GM18873 (cell line): ENCODE measurements around the gene ATXN7L3.
"Not testable (repeated sequence)": the region's sequence is repeated elsewhere in the genome, so short reads cannot be mapped to it uniquely, and the experiment has no call there.

Experiments used
- ATAC-seq: cut with Tn5 transposase; IDR thresholded peaks from one replicate; pipeline ENCODE4 v1.9.1; 2021; ENCODE audit warnings: mild to moderate bottlenecking, moderate library complexity, moderate number of reproducible peaks; ENCODE audit not compliant: unreplicated experiment, low FRiP score

The ATXN7L3 gene

GRCh38 chr17:44199553-44200477, at the start of gene ATXN7L3:
ATXN7L3 (minus strand) TSS chr17:44199884; CDS start chr17:44198070, 1,814 bp downstream.
- peak; percentile 65 for ATAC-seq

- no peak for ATAC-seq
Observed at GRCh38 chr17:44247876-44248736, 48.4 kb upstream of the ATXN7L3 start.

- no peak for ATAC-seq
Observed at GRCh38 chr17:44247440-44247841, 47.8 kb upstream of the ATXN7L3 start.

DNA sequence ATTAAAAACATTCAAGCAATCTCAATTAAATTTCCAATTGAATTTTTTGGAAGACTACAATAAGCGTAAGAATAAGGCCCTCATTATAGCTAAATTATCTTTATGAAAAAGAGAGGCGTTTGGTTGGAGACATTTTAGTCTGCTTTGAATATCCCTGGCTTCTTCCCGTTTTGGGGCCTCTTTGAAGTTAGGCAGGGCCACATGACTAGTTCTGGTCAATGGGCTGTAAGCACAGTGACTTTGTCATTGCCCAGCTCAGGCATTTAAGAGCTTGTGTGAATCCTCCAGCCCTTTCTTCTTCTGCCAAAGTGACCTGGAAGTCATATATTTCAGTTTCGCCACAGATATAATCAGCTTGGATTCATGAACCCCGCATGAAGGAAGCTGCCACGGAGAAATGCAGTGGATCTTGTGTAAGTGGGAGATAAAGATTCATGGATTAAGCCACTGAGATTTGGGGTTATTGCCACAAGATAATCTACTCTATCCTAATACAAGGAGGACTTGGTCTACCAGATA, 41.5 kb upstream of the ATXN7L3 start:
- ATAC-seq: no peak

DNA sequence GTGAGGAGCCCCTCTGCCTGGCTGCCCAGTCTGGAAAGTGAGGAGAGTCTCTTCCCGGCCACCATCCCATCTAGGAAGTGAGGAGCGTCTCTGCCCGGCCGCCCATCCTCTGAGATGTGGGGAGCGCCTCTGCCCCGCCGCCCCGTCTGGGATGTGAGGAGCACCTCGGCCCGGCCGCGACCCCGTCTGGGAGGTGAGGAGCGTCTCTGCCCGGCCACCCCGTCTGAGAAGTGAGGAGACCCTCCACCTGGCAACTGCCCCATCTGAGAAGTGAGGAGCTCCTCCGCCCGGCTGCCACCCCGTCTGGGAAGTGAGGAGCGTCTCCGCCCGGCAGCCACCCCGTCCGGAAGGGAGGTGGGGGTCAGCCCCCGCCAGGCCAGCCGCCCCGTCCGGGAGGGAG, 38.2 kb upstream of the ATXN7L3 start:
- not testable (repeated sequence) for ATAC-seq

DNA sequence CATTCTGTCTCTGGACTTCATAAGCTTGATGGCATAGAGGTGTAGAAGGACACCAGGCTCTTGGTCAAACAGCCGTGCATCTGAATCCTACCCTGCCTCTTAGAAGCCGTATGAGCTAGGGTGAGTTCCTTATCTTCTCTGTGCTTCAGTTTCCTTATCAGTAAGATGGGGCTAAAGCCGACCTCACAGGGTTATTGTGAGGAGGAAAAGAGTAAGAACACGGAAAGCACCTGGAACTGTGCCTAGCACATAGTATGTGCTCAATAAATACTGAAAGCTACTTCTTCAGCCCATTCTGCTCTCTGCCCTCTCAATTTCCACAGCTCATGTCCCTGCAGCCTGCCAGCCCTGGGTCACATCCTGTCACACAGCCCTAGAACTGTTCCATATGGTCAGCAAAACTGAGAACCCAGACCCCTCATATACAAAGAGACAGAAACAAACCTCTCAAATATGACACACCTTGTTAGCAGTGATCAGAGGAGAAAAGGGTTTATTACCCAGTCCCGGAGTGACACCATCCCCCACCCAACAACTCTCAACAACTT, 36.8 kb upstream of the ATXN7L3 start:
- ATAC-seq: no peak

DNA sequence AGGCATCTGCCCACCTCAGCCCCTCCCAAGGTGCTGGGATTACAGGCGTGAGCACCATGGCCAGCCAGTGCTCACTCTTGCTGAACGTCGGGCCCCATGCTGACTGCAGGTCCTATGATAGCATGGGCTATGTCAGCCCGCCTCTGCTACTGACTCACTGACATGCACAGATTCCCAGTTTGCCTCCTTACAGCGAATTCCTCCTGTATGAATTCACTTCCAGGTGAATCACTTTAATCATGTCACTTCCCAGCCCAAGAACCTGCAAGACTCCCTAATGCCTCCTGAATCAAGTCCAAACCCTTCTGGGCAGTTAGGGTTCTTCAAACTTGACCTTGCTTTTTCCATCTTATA, 35.9 kb upstream of the ATXN7L3 start:
- no peak for ATAC-seq

GRCh38 chr17:44233582-44233981, 33.9 kb upstream of the ATXN7L3 start:
- no peak for ATAC-seq

DNA sequence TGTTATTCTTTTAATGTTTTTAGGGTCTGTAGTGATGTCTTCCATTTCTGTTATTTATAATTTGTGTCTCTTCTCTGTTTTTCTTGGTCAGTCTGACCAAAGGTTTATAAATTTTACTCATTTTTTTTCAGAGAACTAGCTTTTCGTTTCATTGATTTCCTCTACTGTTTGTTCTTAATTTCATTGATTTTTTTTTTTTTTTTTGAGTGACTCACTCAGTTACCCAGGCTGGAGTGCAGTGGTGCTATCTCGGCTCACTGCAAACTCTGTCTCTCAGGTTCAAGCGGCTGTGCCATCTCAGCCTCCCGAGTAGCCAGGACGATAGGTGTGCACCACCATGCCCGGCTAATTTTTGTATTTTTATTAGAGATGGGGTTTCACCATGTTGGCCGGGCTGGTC, 32.4 kb upstream of the ATXN7L3 start:
- no peak for ATAC-seq

DNA sequence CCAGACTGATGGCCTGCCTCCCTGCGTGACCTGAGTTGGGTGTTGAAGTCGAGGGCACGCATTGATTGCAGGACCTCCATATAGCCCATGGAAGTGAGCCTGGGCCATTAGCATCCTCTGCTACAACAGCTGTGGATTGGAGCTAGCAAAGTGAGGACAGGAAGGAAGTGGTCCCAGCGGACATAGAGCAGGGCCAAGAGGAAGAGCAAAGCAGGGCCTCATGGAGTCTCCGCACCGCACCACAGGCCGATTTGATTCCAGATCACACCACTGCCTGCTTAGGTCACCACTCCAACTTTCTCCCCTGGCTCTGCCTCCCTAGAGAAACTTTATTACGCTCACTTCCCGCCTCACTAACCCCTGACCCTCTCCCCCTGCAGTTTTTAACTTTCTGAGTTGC, 30.5 kb upstream of the ATXN7L3 start:
- ATAC-seq: no peak

- ATAC-seq: no peak
Observed at GRCh38 chr17:44229090-44229489, 29.4 kb upstream of the ATXN7L3 start.

DNA sequence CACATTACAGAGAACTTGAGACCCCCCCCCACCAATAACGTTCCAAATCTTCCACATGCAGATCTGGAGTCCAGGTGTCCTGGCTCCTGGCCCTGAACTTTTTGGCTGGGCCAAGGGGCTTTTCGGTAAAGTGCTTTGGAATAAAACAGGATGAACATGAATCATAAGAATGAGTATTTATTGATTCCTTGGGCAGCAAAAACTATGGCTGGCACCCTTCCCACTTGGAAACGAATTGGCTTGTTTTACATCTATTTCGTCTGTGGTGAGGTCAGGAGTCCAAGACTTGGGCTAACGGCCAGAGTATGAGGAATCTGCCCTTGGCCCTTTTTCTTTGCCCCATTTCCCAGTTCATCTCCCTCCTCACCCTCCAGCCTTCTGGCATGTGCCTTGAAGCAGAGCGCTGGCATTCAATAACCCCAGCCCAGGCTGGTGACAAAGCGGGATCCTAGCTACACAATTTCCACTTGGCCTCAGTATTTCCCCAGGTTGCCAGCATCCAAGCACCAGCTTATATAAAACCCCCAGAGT, 23.9 kb upstream of the ATXN7L3 start:
- ATAC-seq: no peak

DNA sequence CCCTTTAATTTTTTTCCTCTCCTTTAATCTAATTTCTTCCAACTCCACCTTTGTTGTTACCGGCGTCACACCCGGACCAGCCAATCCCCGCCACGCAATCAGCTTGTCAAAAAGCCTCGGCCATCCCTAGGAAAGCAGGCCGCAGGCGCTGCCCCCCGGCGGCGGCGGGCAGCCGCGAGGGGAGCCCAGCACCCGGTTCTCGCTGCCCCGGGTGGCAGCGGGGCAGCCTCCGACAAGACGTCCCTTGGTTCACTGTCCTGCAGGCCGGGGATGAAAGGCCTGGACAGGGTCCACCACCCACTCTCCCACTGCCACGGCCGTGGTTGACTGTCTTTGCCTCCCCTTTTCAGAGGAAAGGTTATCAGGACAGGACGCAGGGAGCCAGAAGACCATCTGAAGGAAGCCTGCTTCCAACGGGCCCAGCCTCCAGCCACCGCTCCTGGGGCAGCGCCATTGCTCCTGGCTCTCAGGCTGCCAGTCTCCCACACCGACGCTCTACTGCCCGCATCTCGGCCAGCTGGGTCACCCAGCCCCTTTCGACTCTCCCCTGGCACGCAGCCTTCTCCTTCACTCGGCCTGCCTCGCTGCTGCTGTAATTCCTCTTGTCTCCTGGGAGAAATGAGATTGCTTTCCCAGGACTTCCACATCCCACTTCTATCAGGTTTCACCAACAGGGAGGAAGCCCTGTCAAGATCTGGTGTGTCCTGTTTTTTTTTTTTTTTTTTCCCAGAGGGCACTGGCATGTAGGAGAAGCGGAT, 22.6 kb upstream of the ATXN7L3 start:
- no peak for ATAC-seq

DNA sequence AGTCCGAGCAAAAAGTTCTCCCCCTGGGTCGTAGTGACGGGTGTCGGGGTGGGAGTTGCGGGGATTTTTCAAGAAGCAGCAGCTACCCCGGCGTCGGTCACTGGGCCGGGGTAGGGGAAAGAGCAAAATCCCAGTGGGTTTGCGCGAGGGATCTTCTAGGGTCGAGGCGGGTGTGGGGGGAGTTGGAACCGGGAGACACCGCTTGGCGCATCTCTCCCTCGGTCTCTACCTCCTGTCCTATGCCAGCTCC, 22.1 kb upstream of the ATXN7L3 start:
- ATAC-seq: no peak

- ATAC-seq: no peak
Observed at GRCh38 chr17:44221084-44221861, 21.6 kb upstream of the ATXN7L3 start.

DNA sequence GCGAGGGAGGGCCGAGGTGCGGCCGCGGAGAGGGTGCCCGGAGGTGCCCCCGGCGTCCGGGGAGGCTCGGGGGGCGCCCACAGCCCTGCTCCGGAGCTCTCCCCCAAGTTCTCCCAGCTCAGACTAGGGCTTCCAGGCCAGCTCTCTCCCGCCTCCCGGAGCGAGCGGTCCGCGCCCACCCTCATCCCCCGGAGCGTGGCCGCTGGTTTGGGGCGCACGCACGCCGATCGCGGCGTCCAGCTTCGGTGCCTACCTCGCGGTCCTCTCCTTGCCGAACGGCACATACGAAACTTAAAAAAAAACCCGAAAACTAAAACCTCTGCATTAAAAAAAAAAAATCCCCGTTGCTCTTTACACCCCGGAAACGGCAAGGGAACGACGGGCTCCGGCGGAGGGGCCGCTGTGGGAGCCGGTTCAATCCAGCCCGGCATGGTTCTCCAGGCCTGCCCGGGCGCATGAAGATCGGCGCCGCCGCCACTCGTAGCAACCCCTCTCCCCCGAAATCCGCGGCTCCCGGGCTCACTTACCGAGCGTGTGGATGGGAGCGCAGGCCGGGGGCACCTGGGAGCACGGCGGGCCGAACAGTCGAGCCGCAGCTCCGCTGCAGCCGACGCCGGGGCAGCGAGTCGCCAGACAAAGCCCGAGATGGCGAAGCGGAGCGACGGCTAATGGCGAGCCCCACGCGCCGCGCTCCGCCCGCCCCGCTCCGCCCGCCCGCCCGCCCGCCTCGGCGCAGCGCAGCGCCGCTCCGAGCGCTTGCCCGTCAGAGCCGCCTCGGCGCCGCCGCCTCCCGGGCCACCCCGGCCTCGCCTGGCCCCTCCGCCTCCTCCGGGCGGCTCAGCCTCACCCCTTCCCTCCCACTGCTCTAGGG, 20.8 kb upstream of the ATXN7L3 start:
- no peak for ATAC-seq

- no peak for ATAC-seq
Observed at GRCh38 chr17:44219616-44220212, 20.0 kb upstream of the ATXN7L3 start, which contains the start of gene UBTF. UBTF (minus strand) TSS chr17:44219675; CDS start chr17:44218229, 1,446 bp downstream.

- ATAC-seq: no peak
Observed at GRCh38 chr17:44219108-44219615, 19.5 kb upstream of the ATXN7L3 start.
